Measurements from ENCODE around the gene TBL1X.
"Not testable (repeated sequence)": the region's sequence is repeated elsewhere in the genome, so short reads cannot be mapped to it uniquely, and the experiment has no call there.

Gene TBL1X

DNA sequence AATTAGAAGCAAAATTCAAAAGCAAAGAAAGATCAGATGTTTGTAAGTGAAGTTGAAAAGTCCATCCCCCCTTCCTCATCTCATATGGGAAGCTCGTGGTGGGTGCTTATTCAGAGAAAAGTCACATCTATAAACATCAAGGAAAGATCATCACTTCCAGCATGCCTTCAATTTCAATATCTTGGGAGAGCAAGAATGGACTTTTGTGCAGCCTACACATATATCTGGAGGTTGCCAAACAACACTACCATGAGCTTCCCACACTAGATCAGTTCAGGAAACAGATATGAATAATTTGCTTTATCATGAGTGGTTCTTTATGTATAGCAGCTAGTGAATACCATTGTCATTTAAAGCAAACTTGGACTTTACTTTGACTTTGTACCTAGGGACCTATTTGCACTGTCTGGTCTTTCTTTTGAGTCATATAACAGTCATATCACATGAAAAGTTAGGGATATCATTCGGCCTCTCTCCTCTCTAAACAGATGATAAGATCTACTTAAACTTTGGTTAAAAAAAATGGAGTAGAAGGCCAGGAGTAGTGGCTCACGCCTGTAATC lies 5.6 kb upstream of the TBL1X start:
- DNase-seq = no peak

GRCh38 chrX:9461087-9461486 lies 3.8 kb upstream of the TBL1X start:
- no peak for DNase-seq

- DNase-seq = no peak
These were observed 2.4 kb upstream of the TBL1X start for GRCh38 chrX:9462456-9462855.

DNA sequence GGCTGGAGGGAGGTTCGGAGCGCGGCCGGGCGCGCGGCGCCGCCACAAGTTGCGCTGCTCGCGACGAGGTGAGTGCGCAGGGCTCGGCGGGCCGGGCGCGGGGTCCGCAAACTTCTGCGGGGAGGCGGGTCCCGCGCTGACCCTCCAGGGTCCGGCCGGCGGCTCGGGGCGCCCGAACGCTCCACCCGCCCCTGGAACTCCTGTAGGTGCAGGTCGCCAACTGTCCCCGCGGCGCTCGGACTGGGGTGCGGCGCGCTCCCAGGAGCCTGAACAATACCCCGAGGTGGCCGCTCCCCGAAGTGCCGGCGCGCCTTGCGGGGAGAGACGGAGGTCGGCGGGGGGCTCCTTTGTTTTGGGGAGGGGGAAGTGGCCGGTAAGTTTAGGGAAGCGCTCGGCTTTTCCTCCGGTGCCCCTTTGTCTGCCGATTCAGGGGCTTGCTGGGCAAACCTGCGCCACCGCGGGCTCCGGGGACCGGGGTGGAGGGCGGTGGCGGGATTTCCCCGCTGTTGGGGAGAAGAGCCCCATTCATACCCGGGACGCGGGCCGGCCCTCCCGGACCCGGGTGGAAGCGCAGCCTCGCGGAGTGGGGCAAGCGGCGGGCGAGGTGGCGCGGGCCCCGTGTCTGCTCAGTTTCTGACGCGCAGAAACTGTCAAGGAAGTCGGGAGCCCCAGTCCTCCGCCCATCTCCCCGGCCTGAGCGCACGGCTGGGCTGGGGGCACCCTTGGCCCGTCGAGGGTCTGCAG lies 694 bp downstream of the TBL1X start:
- DNase-seq = no peak

GRCh38 chrX:9466124-9466495 lies 1.3 kb downstream of the TBL1X start:
- DNase-seq = no peak

DNA sequence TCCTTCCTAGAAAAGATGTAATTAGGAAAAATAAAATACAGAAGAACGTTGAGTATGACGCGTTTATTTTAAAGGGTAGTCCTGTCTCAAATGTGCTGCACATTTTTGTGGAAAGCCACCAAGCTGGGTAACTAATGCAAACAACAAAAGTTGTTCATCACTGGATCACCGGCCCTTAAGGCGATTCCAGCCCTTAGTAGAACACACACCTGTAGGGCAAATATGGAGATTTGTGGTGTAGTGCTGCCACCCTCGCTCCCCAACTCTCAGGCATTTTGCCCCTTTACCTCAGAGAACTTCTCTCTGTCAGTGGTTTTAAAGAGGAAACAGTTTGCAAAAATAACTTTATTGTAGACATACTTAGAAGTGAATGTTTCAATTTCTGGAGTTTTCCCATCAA lies 1.9 kb downstream of the TBL1X start:
- no peak for DNase-seq

DNA sequence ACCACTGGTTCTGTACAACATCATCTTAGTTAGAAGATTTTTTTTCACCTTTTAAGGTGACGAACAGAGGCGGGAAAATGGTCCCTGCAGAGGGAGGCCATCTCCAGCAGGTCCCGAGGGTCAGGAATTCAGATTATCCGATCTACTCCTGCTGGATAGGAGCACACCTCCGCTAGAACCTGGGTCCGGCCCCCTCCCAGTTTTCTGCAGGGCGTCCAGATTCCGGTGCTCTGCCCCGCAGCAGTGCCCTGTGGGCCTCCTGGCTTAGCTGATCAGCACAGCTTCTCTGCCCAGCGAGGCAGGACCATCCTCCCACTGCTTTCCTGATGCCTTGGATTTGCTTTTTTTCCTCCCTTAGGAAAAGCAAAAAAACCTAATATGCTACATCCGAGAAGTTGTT lies 2.3 kb downstream of the TBL1X start:
- DNase-seq = no peak

DNA sequence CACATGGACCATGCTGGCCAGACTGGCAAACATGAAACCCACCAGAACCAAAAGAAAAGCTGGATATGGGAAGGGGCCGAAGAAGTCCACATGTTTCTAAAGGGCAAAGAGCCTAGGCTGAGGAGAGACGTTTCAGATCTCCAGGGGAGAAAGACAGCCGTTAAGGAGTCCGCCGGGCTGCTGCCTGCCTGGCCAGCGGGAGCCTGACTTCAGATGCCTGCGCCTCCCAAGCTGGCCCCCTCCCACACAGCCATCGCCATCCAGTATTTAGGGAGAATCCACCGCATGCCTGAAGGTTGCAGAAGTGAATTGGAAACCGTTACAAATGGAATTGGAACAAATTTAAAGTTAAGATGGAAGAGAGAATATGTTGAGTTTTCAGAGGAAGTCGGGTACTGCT lies 2.9 kb downstream of the TBL1X start:
- no peak for DNase-seq

DNA sequence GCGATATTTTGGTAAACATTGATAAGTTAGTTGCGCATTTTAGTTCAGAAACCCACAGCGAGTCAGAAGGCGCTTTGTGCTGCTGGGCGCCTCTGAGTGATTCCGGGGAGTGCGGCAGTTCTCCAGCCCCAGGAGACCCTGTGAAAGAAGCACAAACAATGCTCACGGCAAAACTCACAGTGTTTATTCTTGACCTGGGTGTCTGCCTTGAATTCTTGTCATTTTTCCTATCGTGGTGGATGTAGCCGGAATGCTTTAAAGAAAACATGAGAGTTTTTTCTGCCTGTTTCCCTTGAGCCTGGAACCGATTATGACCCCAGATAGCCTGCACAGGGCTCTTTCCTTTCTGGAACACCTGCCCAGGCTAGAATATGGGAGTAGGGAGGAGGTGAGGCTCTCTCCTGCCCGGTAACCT lies 6.7 kb downstream of the TBL1X start:
- no peak for DNase-seq

- no peak for DNase-seq
These were observed 8.8 kb downstream of the TBL1X start for GRCh38 chrX:9473708-9474107.

DNA sequence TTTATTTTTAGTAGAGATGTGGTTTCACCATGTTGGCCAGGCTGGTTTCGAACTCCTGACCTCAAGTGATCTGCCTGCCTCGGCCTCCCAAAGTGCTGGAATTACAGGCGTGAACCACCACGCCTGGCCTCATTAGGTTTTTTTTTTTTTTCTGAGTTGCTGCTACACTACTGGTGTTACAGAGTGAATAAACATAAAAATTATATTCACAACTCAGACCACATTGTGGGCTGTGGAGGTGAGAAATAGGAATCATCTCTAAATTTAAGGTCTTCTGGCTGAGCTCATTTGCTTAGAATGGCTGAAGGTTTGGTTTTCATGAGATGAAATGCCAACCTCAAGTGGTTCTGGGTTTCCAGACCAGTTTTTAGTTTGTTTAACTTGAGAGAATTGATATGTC lies 10.6 kb downstream of the TBL1X start:
- not testable (repeated sequence) for DNase-seq

DNA sequence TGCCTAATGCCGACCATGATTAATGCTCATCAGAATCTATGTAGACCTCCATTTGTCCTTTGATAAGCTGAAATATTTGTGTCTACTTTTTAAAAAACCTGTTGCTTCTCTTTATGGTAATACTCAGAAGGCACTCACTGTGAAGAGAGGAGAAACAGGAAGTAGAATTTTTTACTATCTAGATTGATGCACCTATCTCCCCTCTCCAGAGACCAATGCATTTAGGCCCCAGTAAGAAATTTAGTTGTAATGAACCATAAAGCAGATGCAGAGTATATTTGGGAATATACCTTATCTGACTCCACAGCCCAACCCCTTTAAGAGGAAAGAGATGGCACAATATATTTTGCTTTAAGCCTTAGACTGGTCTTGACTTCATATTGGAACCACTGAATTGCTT lies 11.1 kb downstream of the TBL1X start:
- DNase-seq = no peak

DNA sequence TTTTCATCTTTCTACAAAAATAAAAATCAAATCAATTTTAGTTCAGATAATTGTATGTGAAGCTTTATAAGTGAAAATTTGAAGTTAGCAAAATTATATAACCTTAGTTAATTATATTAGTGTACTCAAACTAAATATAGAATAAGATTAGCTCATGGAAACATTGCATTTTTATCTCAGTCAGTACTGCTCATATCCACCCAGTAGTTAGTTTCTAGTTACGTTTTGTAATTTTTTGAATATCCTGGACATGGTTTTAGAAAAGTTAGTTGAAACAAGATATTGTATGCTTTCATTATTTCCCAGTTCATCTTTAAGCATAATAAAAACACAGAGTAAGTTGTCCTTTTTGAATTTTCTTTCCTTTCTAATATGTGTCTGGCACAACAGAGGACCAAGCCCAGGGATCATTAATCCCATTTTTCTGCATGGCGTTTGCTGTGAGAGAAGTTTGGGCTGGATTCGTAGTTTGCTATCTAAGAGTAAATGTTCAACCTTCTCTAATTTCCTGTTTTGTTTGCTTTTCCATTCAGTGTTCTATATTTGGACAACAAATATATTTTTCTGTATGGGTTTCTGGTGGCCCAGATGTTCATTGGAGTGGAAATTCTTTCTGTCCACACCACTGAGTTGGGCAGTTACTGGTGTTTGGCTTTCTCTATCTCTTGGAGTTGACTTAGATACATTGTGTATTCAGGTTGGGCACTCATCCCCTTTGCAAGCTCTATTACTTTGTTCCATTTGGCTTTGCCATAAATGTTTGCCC lies 12.1 kb downstream of the TBL1X start:
- no peak for DNase-seq

GRCh38 chrX:9482408-9482807 lies 17.6 kb downstream of the TBL1X start:
- no peak for DNase-seq

- no peak for DNase-seq
These were observed 18.0 kb downstream of the TBL1X start for GRCh38 chrX:9482837-9483236.

- DNase-seq = no peak
These were observed 18.5 kb downstream of the TBL1X start for GRCh38 chrX:9483376-9483775.

DNA sequence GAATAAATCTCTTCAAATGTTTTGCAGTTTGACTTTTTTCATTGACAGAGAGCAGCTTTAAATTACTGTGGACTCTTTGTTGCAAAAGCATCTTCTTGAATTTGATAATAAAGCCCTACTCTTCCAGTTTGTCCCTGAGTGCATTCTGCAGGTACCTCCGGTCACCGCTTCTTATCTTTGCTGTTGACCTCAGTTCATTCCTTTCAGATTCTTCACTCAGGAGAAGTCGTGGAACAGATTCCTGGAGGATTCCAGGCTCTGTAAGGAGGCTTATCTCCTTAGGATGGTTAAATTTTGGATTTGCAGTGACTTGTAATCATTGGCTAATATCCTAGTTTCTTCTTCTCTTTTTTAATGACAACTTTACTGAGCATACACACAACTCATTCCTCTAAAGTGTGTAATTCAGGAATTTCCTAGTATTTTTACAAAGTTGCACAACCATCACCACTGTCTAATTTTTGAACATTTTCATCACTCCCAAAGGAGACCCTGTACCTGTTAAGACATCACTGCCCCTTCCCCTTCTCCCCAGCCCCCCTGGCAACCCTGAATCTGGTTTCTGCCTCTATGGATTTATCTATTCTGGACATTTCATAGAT lies 22.0 kb downstream of the TBL1X start:
- no peak for DNase-seq

GRCh38 chrX:9488586-9488985 lies 23.7 kb downstream of the TBL1X start:
- no peak for DNase-seq

DNA sequence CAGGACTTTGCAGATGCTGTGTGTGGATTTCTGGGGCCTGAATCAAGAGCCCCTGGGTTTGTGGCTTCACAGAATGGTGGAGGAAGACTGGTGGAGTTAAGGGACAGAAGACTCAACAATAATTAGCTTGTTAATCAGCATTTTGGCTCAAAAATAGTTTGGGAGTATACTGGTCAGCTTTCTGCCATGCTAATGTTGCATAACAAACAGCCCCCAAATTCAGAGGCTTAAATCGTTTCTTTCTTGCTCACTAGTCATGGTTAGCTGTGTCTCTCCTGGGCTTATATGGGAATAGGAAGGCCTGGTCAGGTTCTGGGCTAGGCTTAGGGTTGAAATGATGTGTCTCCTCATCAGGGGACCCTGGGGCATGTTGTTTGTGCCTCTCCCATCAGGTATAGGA lies 24.4 kb downstream of the TBL1X start:
- DNase-seq = no peak

DNA sequence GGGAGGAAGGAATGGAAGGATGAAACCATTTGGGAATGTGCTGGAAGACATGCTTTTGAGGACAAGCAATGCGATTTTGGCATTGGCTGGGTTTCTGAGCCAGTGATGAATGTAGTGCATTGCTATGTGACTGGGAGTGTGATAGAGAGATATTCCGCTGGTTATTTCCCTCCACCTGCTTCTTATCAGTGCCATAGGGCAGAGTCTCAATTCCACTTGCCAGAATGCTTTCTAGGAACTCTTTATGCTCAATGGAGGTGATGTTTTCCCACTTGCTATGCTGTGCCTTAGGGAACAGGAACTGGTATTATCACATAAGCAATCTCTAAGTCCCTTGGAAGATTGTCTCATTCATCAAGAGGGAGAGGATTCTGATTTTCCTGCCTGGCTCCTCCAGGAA lies 28.0 kb downstream of the TBL1X start:
- no peak for DNase-seq

DNA sequence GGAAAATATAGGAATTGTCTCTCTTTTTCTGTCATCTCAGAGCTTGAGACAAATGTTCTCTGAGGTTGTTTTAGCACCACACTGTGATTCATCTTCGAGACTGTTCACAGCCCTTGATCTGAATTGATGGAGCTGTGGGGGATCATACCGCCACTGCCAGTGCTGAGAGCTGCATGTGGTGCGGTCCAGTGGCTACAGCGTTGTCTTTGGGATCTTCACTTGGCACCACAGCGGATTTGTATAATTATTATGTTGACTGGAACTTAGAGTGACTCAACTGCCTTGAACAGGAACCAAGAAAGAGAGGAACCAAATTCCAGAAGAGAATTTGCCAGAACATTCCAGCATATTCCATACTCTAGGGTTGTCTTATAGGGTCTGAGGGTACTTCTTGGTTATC lies 29.1 kb downstream of the TBL1X start:
- DNase-seq = no peak

- DNase-seq = no peak
These were observed 29.9 kb downstream of the TBL1X start for GRCh38 chrX:9494771-9495170.

- DNase-seq = no peak
These were observed 30.6 kb downstream of the TBL1X start for GRCh38 chrX:9495496-9495895.

DNA sequence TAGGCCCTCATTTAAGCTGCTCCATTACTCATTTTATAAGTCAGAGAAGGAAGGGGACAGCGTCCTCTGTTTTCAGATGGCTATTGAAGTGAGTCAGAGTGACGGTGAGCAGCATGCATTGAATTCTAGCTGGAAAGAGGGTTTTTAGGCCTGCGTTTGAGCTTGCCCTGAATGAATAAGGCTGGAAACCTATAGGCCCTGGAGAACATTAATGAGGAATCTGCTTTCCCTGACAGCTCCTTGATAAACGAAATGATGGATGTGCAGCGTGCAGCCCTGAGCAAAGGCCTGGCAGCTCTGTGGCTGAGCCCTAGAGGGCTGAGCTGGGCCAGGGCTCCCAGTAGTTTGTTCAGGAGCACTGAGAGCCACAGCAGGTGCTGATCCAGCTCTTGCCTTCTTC lies 33.4 kb downstream of the TBL1X start:
- no peak for DNase-seq

All from activated CD4-positive, alpha-beta T cell treated with anti-CD3 and anti-CD28 coated beads, Interleukin-2, amount 50 U/mL, for 16 hours (primary cell).